ENCODE results near the gene PTS. TPM values are rescaled to one million over a fixed set of nuclear protein-coding genes. Genes with fewer than 3 reads are reported as not detected.

PTS gene
- total and polyA plus RNA-seq, 9 of the 15 experiments (the other 6 are each of a cell fraction or from before 2014, with no cell fraction given), result 27.1 to 72.7 (median 41.1) TPM

DNA sequence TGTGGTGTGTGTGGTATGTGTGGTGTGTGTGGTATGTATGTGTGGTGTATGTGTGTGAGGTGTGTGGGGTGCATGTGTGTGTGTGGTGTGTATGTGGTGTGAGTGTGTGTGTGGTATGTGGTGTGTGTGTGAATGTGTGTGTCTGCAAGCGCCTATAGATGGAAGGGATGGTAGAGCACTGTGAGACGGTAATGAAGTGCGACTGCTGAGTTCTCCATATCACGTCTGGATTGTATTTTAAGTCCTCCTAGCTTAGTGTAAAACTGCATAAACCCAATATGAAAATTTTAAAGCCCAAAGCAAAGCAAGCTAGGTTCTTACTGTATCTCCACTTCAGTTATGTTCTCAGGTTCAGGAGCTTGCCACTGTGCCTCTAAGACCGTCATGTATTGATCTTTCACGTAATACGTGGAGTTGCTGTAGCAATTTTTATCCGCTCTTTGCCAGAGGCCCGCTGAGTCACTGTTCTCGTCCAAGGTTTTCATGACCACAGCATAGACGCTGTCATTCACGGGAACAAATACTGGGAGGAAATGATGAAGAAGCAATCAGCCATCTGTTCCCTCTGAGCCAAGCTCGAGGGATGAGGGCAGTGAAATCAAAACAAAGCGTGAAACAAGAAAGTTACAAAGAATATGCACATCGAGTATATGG, 29.0 kb downstream of the PTS start:
- Histone ChIP-seq H3K9me3 (replicated peaks; ENCODE audit: control insufficient read depth, insufficient read depth, low read depth, low read length) (no peaks in the 10 kb centered on the region), H3K4me2 (ENCODE audit: insufficient read depth, low read length) (peak overlapping the region; percentile 59), H4K20me1 (replicated peaks; ENCODE audit: control insufficient read depth, insufficient read depth, low read length) (no peaks in the 10 kb centered on the region), H3K27ac (ENCODE audit: extremely low read depth, low read depth, low read length) (peak overlapping the region; percentile 34; the same call in 1 of the 3 replicates), H3K9ac (ENCODE audit: insufficient read depth in 1 of 2, low read depth in 2 of 2, low read length in 2 of 2) (no peak overlapping the region), H3K36me3 (ENCODE audit: control insufficient read depth, insufficient read depth, low read length) (no peaks in the 10 kb centered on the region; the same call in 2 of the 3 replicates), H3K9me1 (ENCODE audit: control insufficient read depth, insufficient read depth, low read length) (no peaks in the 10 kb centered on the region), H2AFZ (ENCODE audit: low read depth, low read length) (peak overlapping the region; percentile 82), H3K79me2 (ENCODE audit: control insufficient read depth, insufficient read depth, low read length) (no peaks in the 10 kb centered on the region), H3K4me3 (no peak overlapping the region), H3K27me3 (ENCODE audit: control insufficient read depth in 2 of 2, insufficient read depth in 2 of 2, low read length in 2 of 2) (peaks cover 0 to 8% of the 10 kb centered on the region in 2 experiments; a peak in 1 of 5 replicates), H3K4me1 (replicated peaks in 1 of 2; ENCODE audit: control insufficient read depth in 2 of 2, insufficient read depth in 2 of 2, low read length in 2 of 2) (peaks cover 10% of the 10 kb centered on the region in 2 experiments; a peak in 4 of 5 replicates)
- BruUV-seq (replicated peaks), result no TSS peak
- POLR2A ChIA-PET, result interaction anchor here (0.7 to 1.2 kb wide), 2 partner anchors 24 to 29 kb away, joined by 3 read pairs; partner anchors contain the start of gene PTS
- in situ Hi-C loops (cut with MboI), result no loop called here
- WGBS (ENCODE audit: insufficient coverage, low coverage, missing lambda C conversion rate), result 16% methylated on average over 15 of the region's 15 CpGs
- CTCF ChIA-PET (ENCODE audit: low intra/inter-chr PET ratio), result no interaction called here
- peak; percentile 35 for FAIRE-seq
- intact Hi-C loops (cut with micrococcal nuclease), result no loop called here
- DNase-seq (ENCODE audit: extremely low read depth in 1 of 4, low spot score in 3 of 4), result peak; percentile 26 to 47 (median 42)
- peak; percentile 59 for ATAC-seq
- TF ChIP-seq CREB1 (IDR thresholded peaks at IDR 0.05) (0 out of 2 replicates have a peak, but pooled peaks have one; percentile 28), CREB1 (CRISPR knock-in tag; IDR thresholded peaks at IDR 0.05) (no peak), JUND (IDR thresholded peaks at IDR 0.05; ENCODE audit: borderline replicate concordance, low read depth, low read length) (peak; percentile 46; the same call in 1 of the 2 replicates), JUND (tag; IDR thresholded peaks at IDR 0.05; ENCODE audit: borderline replicate concordance, low read depth, low read length) (peak; percentile 53; the same call in 2 of the 3 replicates), SRSF9 (IDR thresholded peaks at IDR 0.05; ENCODE audit: borderline replicate concordance, low read depth, low read length) (no peak), FOSL1 (tag; conservative IDR thresholded peaks at IDR 0.05) (peak; percentile 40; the same call in 1 of the 2 replicates), MAFK (IDR thresholded peaks at IDR 0.05; ENCODE audit: low read length) (peak; percentile 56; the same call in 1 of the 2 replicates), NFE2 (IDR thresholded peaks at IDR 0.05; ENCODE audit: low read depth) (peak; percentile 68), HDAC1 (IDR thresholded peaks at IDR 0.05) (no peak), TRIM28 (IDR thresholded peaks at IDR 0.05) (no peak), SMARCE1 (IDR thresholded peaks at IDR 0.05) (0 out of 2 replicates have a peak, but pooled peaks have one; percentile 27), ARID1B (IDR thresholded peaks at IDR 0.05) (0 out of 2 replicates have a peak, but pooled peaks have one; percentile 20), MCM7 (IDR thresholded peaks at IDR 0.05) (no peak), L3MBTL2 (IDR thresholded peaks at IDR 0.05) (0 out of 2 replicates have a peak, but pooled peaks have one; percentile 17), ARHGAP35 (IDR thresholded peaks at IDR 0.05; ENCODE audit: partially characterized antibody) (peak; percentile 40)
- TF ChIP-seq, protein P1, sequence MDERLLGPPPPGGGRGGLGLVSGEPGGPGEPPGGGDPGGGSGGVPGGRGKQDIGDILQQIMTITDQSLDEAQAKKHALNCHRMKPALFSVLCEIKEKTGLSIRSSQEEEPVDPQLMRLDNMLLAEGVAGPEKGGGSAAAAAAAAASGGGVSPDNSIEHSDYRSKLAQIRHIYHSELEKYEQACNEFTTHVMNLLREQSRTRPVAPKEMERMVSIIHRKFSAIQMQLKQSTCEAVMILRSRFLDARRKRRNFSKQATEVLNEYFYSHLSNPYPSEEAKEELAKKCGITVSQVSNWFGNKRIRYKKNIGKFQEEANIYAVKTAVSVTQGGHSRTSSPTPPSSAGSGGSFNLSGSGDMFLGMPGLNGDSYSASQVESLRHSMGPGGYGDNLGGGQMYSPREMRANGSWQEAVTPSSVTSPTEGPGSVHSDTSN (CRISPR knock-in tag; IDR thresholded peaks at IDR 0.05; ENCODE audit: low read depth), result no peak
- TF ChIP-seq, protein P1 (tag; conservative IDR thresholded peaks at IDR 0.05; ENCODE audit: low read depth), result 0 out of 2 replicates have a peak, but pooled peaks have one; percentile 33
- TF ChIP-seq, protein P2, sequence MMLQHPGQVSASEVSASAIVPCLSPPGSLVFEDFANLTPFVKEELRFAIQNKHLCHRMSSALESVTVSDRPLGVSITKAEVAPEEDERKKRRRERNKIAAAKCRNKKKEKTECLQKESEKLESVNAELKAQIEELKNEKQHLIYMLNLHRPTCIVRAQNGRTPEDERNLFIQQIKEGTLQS (IDR thresholded peaks at IDR 0.05), result peak; percentile 43; the same call in 1 of the 2 replicates
- TF ChIP-seq, protein P2 (CRISPR knock-in tag; conservative IDR thresholded peaks at IDR 0.05), result no peak
- TF ChIP-seq, protein P3, sequence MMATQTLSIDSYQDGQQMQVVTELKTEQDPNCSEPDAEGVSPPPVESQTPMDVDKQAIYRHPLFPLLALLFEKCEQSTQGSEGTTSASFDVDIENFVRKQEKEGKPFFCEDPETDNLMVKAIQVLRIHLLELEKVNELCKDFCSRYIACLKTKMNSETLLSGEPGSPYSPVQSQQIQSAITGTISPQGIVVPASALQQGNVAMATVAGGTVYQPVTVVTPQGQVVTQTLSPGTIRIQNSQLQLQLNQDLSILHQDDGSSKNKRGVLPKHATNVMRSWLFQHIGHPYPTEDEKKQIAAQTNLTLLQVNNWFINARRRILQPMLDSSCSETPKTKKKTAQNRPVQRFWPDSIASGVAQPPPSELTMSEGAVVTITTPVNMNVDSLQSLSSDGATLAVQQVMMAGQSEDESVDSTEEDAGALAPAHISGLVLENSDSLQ (IDR thresholded peaks at IDR 0.05), result peak; percentile 77

All from K562 (cell line).